ENCODE measurements around the gene SLX4IP. TPM values are rescaled to one million over a fixed set of nuclear protein-coding genes. Genes with fewer than 3 reads are reported as not detected.

Gene SLX4IP
- polyA plus RNA-seq, 2 donors = 1.2 to 4.4 TPM

DNA sequence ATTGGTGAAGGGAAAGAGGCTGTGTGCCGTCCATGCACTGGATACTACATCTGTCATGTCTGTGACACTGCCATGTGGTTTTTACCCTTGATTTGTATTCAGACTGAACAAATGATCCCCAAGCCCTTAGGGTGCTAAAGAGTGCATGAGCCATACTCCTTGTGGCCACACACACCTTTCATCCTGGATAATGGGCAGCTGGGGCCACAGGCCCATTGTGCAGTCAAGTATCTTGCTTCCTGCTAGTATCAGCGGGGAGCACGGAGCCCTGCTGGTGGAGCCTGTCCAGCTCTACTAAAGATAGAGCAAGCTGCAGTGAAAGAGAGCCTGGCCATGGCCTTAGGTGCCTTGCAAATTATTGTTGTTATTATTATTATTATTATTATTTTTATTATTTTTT, 75.1 kb downstream of the SLX4IP start:
- Histone ChIP-seq H3K4me1 (ENCODE audit: control insufficient read depth in 2 of 2, insufficient read depth in 2 of 2, low read length in 1 of 2) (peaks cover 2 to 16% of the 10 kb centered on the region in 2 donors), H3K27ac (ENCODE audit: low read depth in 2 of 2, low read length in 1 of 2) (peak overlapping the region in 1 of 2 donors; percentile 4), H3K36me3 (ENCODE audit: control insufficient read depth in 2 of 2, insufficient read depth in 2 of 2, low read length in 1 of 2) (no peaks in the 10 kb centered on the region), H3K27me3 (ENCODE audit: control insufficient read depth in 1 of 2, insufficient read depth in 2 of 2, low read length in 2 of 2) (no peaks in the 10 kb centered on the region), H3K9me3 (ENCODE audit: control insufficient read depth in 2 of 2, insufficient read depth in 1 of 2, low read depth in 1 of 2, low read length in 1 of 2) (no peaks in the 10 kb centered on the region), H3K4me3 (ENCODE audit: low read depth in 1 of 2, low read length in 2 of 2) (no peak overlapping the region)
- 88 to 100% methylated on average over 3 of the region's 3 CpGs for WGBS, 2 donors

DNA sequence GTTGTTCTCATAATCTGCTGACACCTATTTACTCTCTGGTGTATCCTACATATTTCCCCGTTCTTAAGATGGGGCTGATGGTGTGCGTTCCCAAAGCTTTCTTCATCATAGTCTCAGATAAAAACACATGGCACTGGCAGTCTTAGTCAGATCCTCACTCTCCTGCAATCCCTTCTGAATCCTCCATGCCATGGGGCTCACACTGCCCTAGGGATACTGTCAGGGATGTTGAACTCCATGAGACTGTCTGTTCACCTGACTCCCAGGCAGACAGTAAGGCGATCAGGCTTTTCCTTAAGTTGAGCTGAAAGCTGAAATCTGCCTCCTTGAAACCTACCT, 76.0 kb downstream of the SLX4IP start:
- Histone ChIP-seq H3K36me3 (ENCODE audit: control insufficient read depth in 2 of 2, insufficient read depth in 2 of 2, low read length in 1 of 2) (no peaks in the 10 kb centered on the region), H3K27me3 (ENCODE audit: control insufficient read depth in 1 of 2, insufficient read depth in 2 of 2, low read length in 2 of 2) (no peaks in the 10 kb centered on the region), H3K27ac (ENCODE audit: low read depth in 2 of 2, low read length in 1 of 2) (peak overlapping the region; percentile 12 to 88), H3K4me1 (ENCODE audit: control insufficient read depth in 2 of 2, insufficient read depth in 2 of 2, low read length in 1 of 2) (peaks cover 2 to 16% of the 10 kb centered on the region in 2 donors), H3K4me3 (ENCODE audit: low read depth in 1 of 2, low read length in 2 of 2) (no peak overlapping the region), H3K9me3 (ENCODE audit: control insufficient read depth in 2 of 2, insufficient read depth in 1 of 2, low read depth in 1 of 2, low read length in 1 of 2) (no peaks in the 10 kb centered on the region)
- WGBS, 2 donors = 72 to 88% methylated on average over 3 of the region's 3 CpGs

DNA sequence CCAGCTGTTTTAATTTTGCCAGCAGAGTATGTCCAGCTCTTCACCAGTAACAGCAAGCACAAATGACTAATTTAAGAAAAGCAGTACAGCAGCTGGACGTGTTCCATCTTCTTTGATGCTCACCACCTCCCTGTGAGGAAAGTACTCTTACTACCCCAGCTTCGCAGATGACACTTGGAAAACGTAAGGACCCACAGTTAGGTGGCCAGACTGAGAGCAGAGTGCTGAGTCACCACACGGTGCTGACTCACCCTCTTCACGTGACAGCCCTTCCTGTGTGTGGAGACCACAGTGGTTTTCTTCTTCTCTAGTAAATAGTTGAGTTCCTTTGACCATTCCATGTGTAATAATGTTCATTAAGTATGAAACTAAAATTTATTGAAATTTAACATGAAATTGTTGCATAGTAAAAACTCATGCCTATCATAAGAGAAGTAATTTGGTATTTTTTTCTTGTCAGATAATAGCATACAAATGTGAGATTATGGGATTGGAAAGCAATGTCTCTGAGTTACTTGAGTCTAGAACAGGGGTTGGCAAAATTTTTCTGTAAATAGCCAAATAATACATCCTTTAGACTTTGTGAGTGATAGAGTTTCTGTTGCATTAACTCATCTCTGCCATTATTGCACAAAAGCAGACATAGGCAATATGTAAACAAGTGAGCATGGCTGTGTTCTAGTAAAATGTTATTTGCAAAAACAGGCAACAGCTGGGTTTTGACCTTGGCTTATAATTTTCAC, 76.6 kb downstream of the SLX4IP start:
- Histone ChIP-seq H3K9me3 (ENCODE audit: control insufficient read depth in 2 of 2, insufficient read depth in 1 of 2, low read depth in 1 of 2, low read length in 1 of 2) (no peaks in the 10 kb centered on the region), H3K27ac (ENCODE audit: low read depth in 2 of 2, low read length in 1 of 2) (peak overlapping the region; percentile 12 to 88), H3K4me1 (ENCODE audit: control insufficient read depth in 2 of 2, insufficient read depth in 2 of 2, low read length in 1 of 2) (peaks cover 2 to 16% of the 10 kb centered on the region in 2 donors), H3K27me3 (ENCODE audit: control insufficient read depth in 1 of 2, insufficient read depth in 2 of 2, low read length in 2 of 2) (no peaks in the 10 kb centered on the region), H3K4me3 (ENCODE audit: low read depth in 1 of 2, low read length in 2 of 2) (no peak overlapping the region), H3K36me3 (ENCODE audit: control insufficient read depth in 2 of 2, insufficient read depth in 2 of 2, low read length in 1 of 2) (no peaks in the 10 kb centered on the region)
- 2 to 10% methylated on average over 5 of the region's 5 CpGs for WGBS, 2 donors

DNA sequence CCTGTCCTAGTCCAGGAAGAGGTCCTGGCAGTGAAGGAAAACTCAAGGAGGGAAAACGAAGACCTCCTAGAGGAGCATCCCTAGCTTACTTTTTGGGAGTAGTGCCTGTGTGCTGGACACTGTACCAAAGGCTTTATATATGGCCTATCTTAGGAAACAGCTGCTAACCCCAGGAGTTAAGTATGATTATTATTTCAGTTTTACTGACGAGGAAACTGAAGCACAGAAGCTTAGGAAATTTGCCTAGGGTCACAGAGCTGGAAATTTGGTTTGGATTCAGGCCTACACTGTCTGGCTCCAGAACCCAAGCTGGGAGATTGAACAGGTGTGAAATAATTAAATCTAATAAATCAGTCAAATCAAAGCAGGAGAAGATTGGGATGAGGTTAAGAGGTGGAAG, 78.0 kb downstream of the SLX4IP start:
- H3K36me3 ChIP-seq (ENCODE audit: control insufficient read depth in 2 of 2, insufficient read depth in 2 of 2, low read length in 1 of 2) = no peaks in the 10 kb centered on the region
- 70 to 74% methylated on average over 2 of the region's 2 CpGs for WGBS, 2 donors
- H3K4me1 ChIP-seq (ENCODE audit: control insufficient read depth in 2 of 2, insufficient read depth in 2 of 2, low read length in 1 of 2) = peaks cover under 1 to 11% of the 10 kb centered on the region in 2 donors
- H3K27me3 ChIP-seq (ENCODE audit: control insufficient read depth in 1 of 2, insufficient read depth in 2 of 2, low read length in 2 of 2) = no peaks in the 10 kb centered on the region
- no peak overlapping the region for H3K4me3 ChIP-seq (ENCODE audit: low read depth in 1 of 2, low read length in 2 of 2)
- H3K9me3 ChIP-seq (ENCODE audit: control insufficient read depth in 2 of 2, insufficient read depth in 1 of 2, low read depth in 1 of 2, low read length in 1 of 2) = no peaks in the 10 kb centered on the region
- H3K27ac ChIP-seq (ENCODE audit: low read depth in 2 of 2, low read length in 1 of 2) = no peak overlapping the region

DNA sequence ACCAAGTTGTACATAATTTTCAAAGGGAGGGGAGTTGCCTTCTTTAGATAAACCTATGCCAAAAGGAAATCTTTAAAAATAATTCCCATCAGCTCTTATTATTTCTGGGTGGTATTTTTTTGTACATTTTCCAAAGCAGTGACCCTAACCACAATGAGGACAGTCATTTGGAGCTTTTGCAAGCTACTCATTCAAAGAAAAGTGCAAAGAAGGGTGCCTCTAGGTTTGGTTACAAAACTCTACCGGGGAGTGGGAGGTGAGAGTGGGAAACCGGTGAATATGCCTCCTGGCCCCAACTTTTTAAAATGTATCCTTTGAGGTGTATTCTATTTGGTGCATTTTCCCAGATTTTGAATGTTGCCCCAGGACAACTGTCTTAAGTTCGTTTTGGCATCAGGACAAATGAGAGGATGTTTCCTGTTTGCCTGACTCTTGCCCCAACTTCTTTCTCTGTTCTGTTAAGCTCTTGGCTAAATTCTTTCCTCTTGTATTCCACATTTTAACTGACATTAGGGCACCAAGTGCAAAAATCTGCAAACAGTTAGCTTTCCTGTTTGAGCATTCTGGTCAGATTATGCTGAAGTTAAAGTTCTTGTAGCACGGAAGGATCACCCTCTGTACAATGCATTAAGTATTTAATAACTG, 78.9 kb downstream of the SLX4IP start:
- no peak overlapping the region for H3K4me3 ChIP-seq (ENCODE audit: low read depth in 1 of 2, low read length in 2 of 2)
- no peak overlapping the region for H3K27ac ChIP-seq (ENCODE audit: low read depth in 2 of 2, low read length in 1 of 2)
- H3K27me3 ChIP-seq (ENCODE audit: control insufficient read depth in 1 of 2, insufficient read depth in 2 of 2, low read length in 2 of 2) = no peaks in the 10 kb centered on the region
- H3K9me3 ChIP-seq (ENCODE audit: control insufficient read depth in 2 of 2, insufficient read depth in 1 of 2, low read depth in 1 of 2, low read length in 1 of 2) = no peaks in the 10 kb centered on the region
- 31 to 59% methylated on average over 4 of the region's 4 CpGs for WGBS, 2 donors
- H3K36me3 ChIP-seq (ENCODE audit: control insufficient read depth in 2 of 2, insufficient read depth in 2 of 2, low read length in 1 of 2) = no peaks in the 10 kb centered on the region
- H3K4me1 ChIP-seq (ENCODE audit: control insufficient read depth in 2 of 2, insufficient read depth in 2 of 2, low read length in 1 of 2) = peaks cover 0 to 5% of the 10 kb centered on the region in 2 donors

DNA sequence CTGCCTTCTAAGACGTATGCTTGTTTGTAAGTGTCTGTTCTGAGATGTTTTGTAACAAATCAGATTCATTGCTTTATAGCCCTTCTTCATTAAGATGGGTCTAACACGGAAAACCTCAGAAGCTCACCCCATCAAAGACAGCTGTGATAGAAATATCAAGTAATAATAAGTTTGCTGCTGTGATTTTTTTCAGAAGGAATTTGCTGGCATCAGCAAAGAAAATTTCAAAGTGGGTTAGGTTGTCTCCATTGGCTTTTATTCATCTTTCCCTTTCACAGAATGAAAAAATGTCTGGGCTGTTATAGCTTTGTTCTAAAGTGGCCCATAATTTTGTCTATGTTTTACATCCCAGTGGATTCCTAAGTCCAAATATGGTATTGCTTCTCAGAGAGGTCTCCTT, 81.4 kb downstream of the SLX4IP start:
- no peak overlapping the region for H3K4me3 ChIP-seq (ENCODE audit: low read depth in 1 of 2, low read length in 2 of 2)
- H3K27me3 ChIP-seq (ENCODE audit: control insufficient read depth in 1 of 2, insufficient read depth in 2 of 2, low read length in 2 of 2) = no peaks in the 10 kb centered on the region
- H3K4me1 ChIP-seq (ENCODE audit: control insufficient read depth in 2 of 2, insufficient read depth in 2 of 2, low read length in 1 of 2) = peaks cover 0 to 1% of the 10 kb centered on the region in 2 donors
- H3K27ac ChIP-seq (ENCODE audit: low read depth in 2 of 2, low read length in 1 of 2) = no peak overlapping the region
- WGBS, 2 donors = 61 to 65% methylated on average over 2 of the region's 2 CpGs
- H3K36me3 ChIP-seq (ENCODE audit: control insufficient read depth in 2 of 2, insufficient read depth in 2 of 2, low read length in 1 of 2) = no peaks in the 10 kb centered on the region
- no peaks in the 10 kb centered on the region for H3K9me3 ChIP-seq (ENCODE audit: control insufficient read depth in 2 of 2, insufficient read depth in 1 of 2, low read depth in 1 of 2, low read length in 1 of 2)

DNA sequence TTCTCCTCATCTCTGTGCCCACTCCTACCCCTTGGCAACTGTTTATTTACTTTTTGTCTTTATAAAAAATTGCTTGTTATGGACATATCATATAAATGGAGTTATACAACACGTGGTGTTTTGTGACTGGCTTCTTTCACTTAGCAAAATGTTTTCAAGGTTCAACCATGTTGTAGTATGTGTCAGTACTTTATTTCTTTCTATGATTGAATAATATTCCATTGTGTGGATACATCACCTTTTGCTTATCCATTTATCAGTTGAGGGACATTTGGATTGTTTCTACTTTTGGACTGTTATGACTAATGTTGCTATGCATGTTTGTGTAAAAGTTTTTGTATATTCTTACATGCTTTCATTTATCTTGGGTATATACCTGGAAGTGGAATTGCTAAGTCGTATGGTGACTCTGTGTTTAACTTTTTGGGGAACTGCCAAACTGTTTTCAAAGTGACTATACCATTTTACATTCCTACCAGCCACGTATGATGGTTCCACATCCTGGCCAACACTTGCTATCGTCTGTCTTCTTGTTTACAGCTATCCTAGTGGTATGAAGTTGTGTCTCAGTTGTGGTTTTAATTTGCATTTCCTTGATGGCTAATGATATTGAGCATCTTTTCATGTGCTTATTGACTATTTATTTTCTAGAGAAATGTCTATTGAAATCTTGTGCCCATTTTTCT, 84.4 kb downstream of the SLX4IP start:
- no peaks in the 10 kb centered on the region for H3K27me3 ChIP-seq (ENCODE audit: control insufficient read depth in 1 of 2, insufficient read depth in 2 of 2, low read length in 2 of 2)
- peaks cover 5 to 6% of the 10 kb centered on the region in 2 donors for H3K4me1 ChIP-seq (ENCODE audit: control insufficient read depth in 2 of 2, insufficient read depth in 2 of 2, low read length in 1 of 2)
- 69 to 71% methylated on average over 4 of the region's 4 CpGs for WGBS, 2 donors
- H3K9me3 ChIP-seq (ENCODE audit: control insufficient read depth in 2 of 2, insufficient read depth in 1 of 2, low read depth in 1 of 2, low read length in 1 of 2) = no peaks in the 10 kb centered on the region
- no peak overlapping the region for H3K27ac ChIP-seq (ENCODE audit: low read depth in 2 of 2, low read length in 1 of 2)
- H3K36me3 ChIP-seq (ENCODE audit: control insufficient read depth in 2 of 2, insufficient read depth in 2 of 2, low read length in 1 of 2) = no peaks in the 10 kb centered on the region
- no peak overlapping the region for H3K4me3 ChIP-seq (ENCODE audit: low read depth in 1 of 2, low read length in 2 of 2)

DNA sequence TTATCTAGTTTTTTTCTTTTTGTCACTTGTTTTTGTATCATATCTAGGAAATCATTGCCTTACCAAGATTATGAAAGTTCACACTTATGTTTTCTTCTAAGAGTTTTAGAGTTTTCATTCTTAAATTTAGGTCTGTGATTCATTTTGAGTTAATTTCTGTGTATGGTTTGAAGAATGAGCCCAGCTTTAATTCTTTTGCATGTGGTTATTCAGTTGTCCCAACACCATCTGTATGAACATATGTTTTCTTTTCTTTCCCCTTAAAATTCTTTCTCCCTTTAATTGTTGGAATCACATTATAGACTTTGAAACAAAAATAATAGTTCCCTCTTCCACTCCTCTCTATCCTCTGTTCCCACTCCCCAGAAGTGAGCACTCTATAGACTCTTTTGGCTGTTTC, 85.4 kb downstream of the SLX4IP start:
- Histone ChIP-seq H3K9me3 (ENCODE audit: control insufficient read depth in 2 of 2, insufficient read depth in 1 of 2, low read depth in 1 of 2, low read length in 1 of 2) (no peaks in the 10 kb centered on the region), H3K4me1 (ENCODE audit: control insufficient read depth in 2 of 2, insufficient read depth in 2 of 2, low read length in 1 of 2) (peaks cover 5 to 6% of the 10 kb centered on the region in 2 donors), H3K27ac (ENCODE audit: low read depth in 2 of 2, low read length in 1 of 2) (no peak overlapping the region), H3K4me3 (ENCODE audit: low read depth in 1 of 2, low read length in 2 of 2) (no peak overlapping the region), H3K27me3 (ENCODE audit: control insufficient read depth in 1 of 2, insufficient read depth in 2 of 2, low read length in 2 of 2) (no peaks in the 10 kb centered on the region), H3K36me3 (ENCODE audit: control insufficient read depth in 2 of 2, insufficient read depth in 2 of 2, low read length in 1 of 2) (no peaks in the 10 kb centered on the region)

DNA sequence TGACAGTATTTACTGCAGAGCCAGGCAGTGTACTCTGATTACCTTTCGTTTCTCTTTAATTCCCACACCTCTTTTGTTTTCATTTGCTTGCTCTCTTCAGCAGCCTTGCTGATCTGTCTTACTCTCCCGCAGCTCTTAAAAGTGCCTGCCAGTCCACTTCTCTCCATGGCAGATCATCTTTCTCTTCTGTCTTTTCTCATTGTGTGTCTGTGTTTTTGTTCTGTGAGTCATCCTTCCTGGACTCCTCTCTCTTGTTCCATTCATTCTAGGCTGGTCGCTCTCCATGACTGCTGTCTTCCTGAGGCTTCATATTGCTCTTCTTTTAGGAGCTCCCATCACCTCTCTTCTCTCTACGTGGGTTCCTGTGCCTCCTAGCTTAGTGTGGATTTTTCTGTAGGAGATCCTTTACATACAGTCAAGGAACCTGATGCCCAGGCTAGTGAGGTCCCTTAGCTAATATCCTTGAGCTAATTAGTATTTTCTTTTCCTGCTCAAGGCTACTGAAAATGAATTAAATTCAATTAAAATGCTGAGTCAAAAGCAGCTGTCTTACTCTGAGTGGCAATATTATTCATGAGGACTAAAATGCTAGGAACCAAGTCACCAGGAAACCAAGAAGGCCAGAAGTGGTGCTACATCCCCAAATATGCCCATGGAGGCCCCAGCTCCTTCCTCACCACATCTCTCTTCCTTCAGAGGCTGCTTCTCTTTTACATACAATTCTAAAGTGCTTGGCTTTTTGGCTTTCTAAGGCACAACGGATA, 86.1 kb downstream of the SLX4IP start:
- Histone ChIP-seq H3K4me1 (ENCODE audit: control insufficient read depth in 2 of 2, insufficient read depth in 2 of 2, low read length in 1 of 2) (peaks cover 5 to 6% of the 10 kb centered on the region in 2 donors), H3K36me3 (ENCODE audit: control insufficient read depth in 2 of 2, insufficient read depth in 2 of 2, low read length in 1 of 2) (no peaks in the 10 kb centered on the region), H3K9me3 (ENCODE audit: control insufficient read depth in 2 of 2, insufficient read depth in 1 of 2, low read depth in 1 of 2, low read length in 1 of 2) (no peaks in the 10 kb centered on the region), H3K27ac (ENCODE audit: low read depth in 2 of 2, low read length in 1 of 2) (peak overlapping the region in 1 of 2 donors; percentile 9), H3K27me3 (ENCODE audit: control insufficient read depth in 1 of 2, insufficient read depth in 2 of 2, low read length in 2 of 2) (no peaks in the 10 kb centered on the region), H3K4me3 (ENCODE audit: low read depth in 1 of 2, low read length in 2 of 2) (no peak overlapping the region)
- WGBS, 2 donors = 47 to 61% methylated on average over 5 of the region's 5 CpGs
